Naive thymus-derived CD4-positive, alpha-beta T cell (primary cell): Measurements from ENCODE around the gene CRYBG2. TPM values are rescaled to one million over a fixed set of nuclear protein-coding genes. Genes with fewer than 3 reads are reported as not detected.
A peak's percentile ranks its signal among the peaks of the same experiment; 100 is the strongest.
"Not testable (repeated sequence)": the region's sequence is repeated elsewhere in the genome, so short reads cannot be mapped to it uniquely, and the experiment has no call there.

Experiments used
- ATAC-seq: fragments of 150-1000 bp; cut with Tn5 transposase; 2 replicates; pipeline ENCODE4 v1.10.0; 2021; ENCODE audit warnings: mild to moderate bottlenecking, moderate library complexity
- CTCF ChIA-PET: fragments of 350-600 bp; sonication (Branson Sonifier 250); formaldehyde crosslinking; loops from one replicate; lab custom pipeline; 2021; ENCODE audit warnings: antibody characterized with exemption; lab: Charles Lee
- POLR2A ChIA-PET: fragments of 350-600 bp; sonication (Branson Sonifier 250); formaldehyde crosslinking; loops from one replicate; lab custom pipeline; 2021; ENCODE audit warnings: antibody characterized with exemption, inconsistent platforms; lab: Charles Lee
- DNase-seq, 9 donors: peaks; one replicate each; pipeline versions ENCODE4 v3.0.0 to v3.0.0-alpha.2; 2020 to 2022; ENCODE audit warnings: mixed read lengths in 1 of 9
- H3K27ac ChIP-seq: one replicate; pipeline ENCODE4 v1.7.0; 2013; ENCODE audit warnings: mild to moderate bottlenecking, low read depth, low read length, moderate library complexity
- H3K27me3 ChIP-seq, 2 donors: one replicate each; pipeline ENCODE4 v1.7.0; 2013; ENCODE audit warnings: low read length in 2 of 2, mild to moderate bottlenecking in 2 of 2, moderate library complexity in 2 of 2; ENCODE audit not compliant: control insufficient read depth in 2 of 2, insufficient read depth in 2 of 2
- H3K36me3 ChIP-seq, 3 experiments: 1 replicate in 2 of 3; 2 replicates in 1 of 3; pipeline ENCODE4 v1.7.0; 2013; ENCODE audit warnings: low read length in 3 of 3, mild to moderate bottlenecking in 3 of 3, moderate library complexity in 1 of 3; ENCODE audit not compliant: insufficient read depth in 3 of 3, control insufficient read depth in 2 of 3
- H3K4me1 ChIP-seq, 2 donors: one replicate each; pipeline ENCODE4 v1.7.0; 2013; ENCODE audit warnings: low read length in 2 of 2, mild to moderate bottlenecking in 2 of 2, moderate library complexity in 1 of 2; ENCODE audit not compliant: control insufficient read depth in 2 of 2, insufficient read depth in 2 of 2
- H3K4me3 ChIP-seq: 2 replicates; pipeline ENCODE4 v1.7.0; 2013; ENCODE audit warnings: mild to moderate bottlenecking, low read length
- H3K9me3 ChIP-seq, 3 experiments: 1 replicate in 2 of 3; 2 replicates in 1 of 3; pipeline ENCODE4 v1.7.0; 2013; ENCODE audit warnings: low read length in 3 of 3; ENCODE audit not compliant: control insufficient read depth in 2 of 3
- H3K27ac Mint-ChIP-seq, 9 donors: one replicate each; pipeline ENCODE4 v1.8.0; 2020 to 2022; ENCODE audit warnings: mixed read lengths in 9 of 9, mild to moderate bottlenecking in 8 of 9, moderate library complexity in 5 of 9, inconsistent platforms in 2 of 9
- H3K27me3 Mint-ChIP-seq, 5 donors: one replicate each; pipeline ENCODE4 v1.8.0; 2021 to 2022; ENCODE audit warnings: mixed read lengths in 5 of 5, mild to moderate bottlenecking in 1 of 5
- H3K36me3 Mint-ChIP-seq, 5 donors: one replicate each; pipeline ENCODE4 v1.8.0; 2020 to 2022; ENCODE audit warnings: mixed read lengths in 5 of 5, mild to moderate bottlenecking in 3 of 5, inconsistent platforms in 1 of 5
- H3K4me1 Mint-ChIP-seq, 7 donors: one replicate each; pipeline ENCODE4 v1.8.0; 2020 to 2022; ENCODE audit warnings: mixed read lengths in 7 of 7, mild to moderate bottlenecking in 3 of 7, inconsistent platforms in 1 of 7
- H3K4me3 Mint-ChIP-seq, 10 donors: one replicate each; pipeline ENCODE4 v1.8.0; 2020 to 2022; ENCODE audit warnings: mild to moderate bottlenecking in 10 of 10, mixed read lengths in 10 of 10, moderate library complexity in 6 of 10, inconsistent platforms in 2 of 10
- H3K9me3 Mint-ChIP-seq, 11 donors: one replicate each; pipeline ENCODE4 v1.8.0; 2020 to 2022; ENCODE audit warnings: mixed read lengths in 11 of 11, mild to moderate bottlenecking in 4 of 11, inconsistent platforms in 1 of 11, moderate library complexity in 1 of 11
- intact Hi-C, 2 donors: fragments of 100-400 bp; cut with micrococcal nuclease; formaldehyde crosslinking; loops; one replicate each; pipeline ENCODE4 v1.15.1; 2023
- polyA plus RNA-seq, 2 donors: library from polyadenylated mRNA; unstranded; fragments of 300-500 nt; fragmentation: Illumina TruSeq; gene quantifications; one replicate each; pipeline ENCODE4 v1.2.3, GENCODE V29; 2021
- total RNA-seq, 6 experiments: library from RNA in 5 of 6; stranded (reverse) in 5 of 6; gene quantifications; 1 replicate in 5 of 6; 2 replicates in 1 of 6; pipeline ENCODE4 v1.2.3 and lab custom pipeline; 2021 to 2026

Gene CRYBG2
- total and polyA plus RNA-seq, 7 experiments from 2014 or later, result 0.59 to 1.5 (median 1.1) TPM; not detected in 2

DNA sequence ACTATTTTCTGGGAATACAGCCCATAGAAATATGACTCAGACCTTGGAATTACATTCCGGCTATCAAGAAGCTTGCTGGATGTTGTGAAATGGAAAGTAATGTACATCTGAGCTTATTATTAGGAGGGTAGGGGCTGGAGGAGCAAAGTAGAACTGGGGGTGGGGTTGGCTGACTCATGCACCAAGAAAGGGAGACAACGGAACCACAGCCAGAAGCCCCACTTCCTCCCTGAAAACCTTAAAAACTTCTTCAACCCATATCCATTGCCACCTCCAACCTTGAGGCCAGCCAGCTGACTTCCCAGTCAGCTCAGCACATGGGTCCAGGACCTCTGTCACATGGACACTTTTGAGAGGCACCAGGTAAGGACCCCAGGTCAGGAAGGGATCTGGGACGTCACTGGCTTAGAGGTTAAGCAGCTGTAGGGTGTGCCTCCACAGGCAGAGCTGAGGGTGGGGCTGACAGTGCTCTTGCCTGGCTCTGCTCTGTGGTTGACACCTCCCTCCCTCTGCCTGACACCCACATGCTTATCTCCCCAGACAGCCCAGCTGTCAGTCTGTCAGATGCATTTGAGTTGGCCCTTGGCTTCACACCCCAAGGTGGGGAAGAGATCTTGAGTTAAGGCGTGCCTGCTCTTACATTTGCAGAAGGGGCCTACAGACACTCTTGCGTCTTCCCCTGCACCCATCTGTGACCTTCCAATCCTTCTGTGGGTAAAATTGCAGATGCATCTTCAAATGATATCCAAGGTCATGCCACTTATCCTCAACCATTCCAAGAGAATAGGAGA, 24.4 kb upstream of the CRYBG2 start:
- Histone ChIP-seq H3K4me3 (peak overlapping the region; percentile 35), H3K36me3 (no peaks in the 10 kb centered on the region), H3K27me3 (no peaks in the 10 kb centered on the region), H3K9me3 (no peaks in the 10 kb centered on the region), H3K4me1 (peaks cover 57 to 64% of the 10 kb centered on the region in 2 donors), H3K27ac (peak overlapping the region; percentile 56)
- peak; percentile 47 to 77 (median 70) for DNase-seq
- intact Hi-C loops, result loop anchor here (1.0 to 5.0 kb wide), 12 partner anchors 13 to 266 kb away; partner anchors contain the start of genes CD52 (in 1 of the 2), CEP85 (in 1 of the 2), DHDDS (in 1 of the 2) and HMGN2 (in 1 of the 2)
- H3K36me3 Mint-ChIP-seq, result peaks cover 0 to 14% (median 0%) of the 10 kb centered on the region in 5 donors
- peaks cover 0 to 2% (median 0%) of the 10 kb centered on the region in 11 donors for H3K9me3 Mint-ChIP-seq
- CTCF ChIA-PET, result interaction anchor here (0.6 to 2.6 kb wide), 20 partner anchors 8 to 104 kb away, joined by 3 to 25 read pairs (median 5); partner anchors contain the start of genes CD52 and SH3BGRL3
- no peaks in the 10 kb centered on the region for H3K27me3 Mint-ChIP-seq
- H3K4me3 Mint-ChIP-seq, result peak overlapping the region; percentile 64 to 85 (median 74)
- POLR2A ChIA-PET, result interaction anchor here (0.7 to 3.3 kb wide), 20 partner anchors 8 to 1731 kb away, joined by 3 to 24 read pairs (median 6); partner anchors contain the start of genes CD52 and SH3BGRL3
- peaks cover 57 to 74% (median 70%) of the 10 kb centered on the region in 7 donors for H3K4me1 Mint-ChIP-seq
- ATAC-seq, result peak; percentile 98
- peak overlapping the region; percentile 48 to 93 (median 92) for H3K27ac Mint-ChIP-seq

DNA sequence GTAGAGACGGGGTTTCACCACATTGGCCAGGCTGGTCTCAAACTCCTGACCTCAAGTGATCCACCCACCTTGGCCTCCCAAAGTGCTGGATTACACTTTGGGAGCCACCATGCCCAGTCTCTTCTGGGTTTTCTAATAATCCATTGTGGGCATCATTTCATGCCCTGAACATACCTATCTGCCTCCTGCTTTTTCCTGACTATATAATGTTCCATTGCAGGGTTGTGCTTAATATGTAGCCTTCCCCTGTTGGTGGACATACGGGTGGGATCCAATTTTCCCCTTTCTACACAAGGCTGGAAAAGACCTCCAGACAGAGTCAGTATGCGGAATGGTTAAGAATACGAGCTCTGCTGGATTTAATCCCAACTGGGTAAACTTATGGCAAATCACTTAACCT, 22.1 kb upstream of the CRYBG2 start:
- Mint-ChIP-seq H3K9me3 (peaks cover 0 to 4% (median 0%) of the 10 kb centered on the region in 11 donors), H3K4me3 (peak overlapping the region in 4 of 10 donors; percentile 43 to 75 (median 54))

DNA sequence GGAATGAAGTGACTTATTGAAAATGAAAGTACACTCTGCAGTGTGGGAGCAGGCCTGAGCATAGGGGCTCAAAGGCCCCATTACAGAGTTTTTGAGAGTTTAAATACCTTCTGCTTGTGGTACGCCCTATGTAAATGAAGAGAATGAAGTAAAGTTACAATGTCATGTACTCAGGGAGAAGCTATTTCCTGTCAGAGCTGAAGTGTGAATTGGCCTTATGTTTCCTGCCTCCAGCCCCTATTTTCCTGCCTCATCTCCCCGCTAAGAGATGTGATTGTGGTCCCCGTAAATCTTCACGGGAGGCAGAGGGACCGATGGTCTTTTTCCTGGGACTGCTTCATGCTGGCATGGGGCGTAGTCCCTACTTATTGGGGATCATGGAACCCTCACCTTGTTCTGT, 21.2 kb upstream of the CRYBG2 start:
- intact Hi-C loops, result loop anchor here (5.0 kb wide), 5 partner anchors 38 to 263 kb away; partner anchors contain the start of genes CD52 (in 1 of the 2), HMGN2 (in 1 of the 2) and PDIK1L (in 1 of the 2)
- no peak for ATAC-seq
- peaks cover 89 to 90% of the 10 kb centered on the region in 2 donors for H3K4me1 ChIP-seq
- POLR2A ChIA-PET, result interaction anchor here (0.5 to 4.2 kb wide), 9 partner anchors 10 to 249 kb away, joined by 3 to 25 read pairs (median 4); partner anchors contain the start of gene SH3BGRL3
- CTCF ChIA-PET, result interaction anchor here (0.7 to 2.6 kb wide), 8 partner anchors 11 to 53 kb away, joined by 4 to 14 read pairs (median 7); no protein-coding TSS in a partner anchor
- Mint-ChIP-seq H3K4me1 (peaks cover 81 to 96% (median 90%) of the 10 kb centered on the region in 7 donors), H3K27me3 (no peaks in the 10 kb centered on the region), H3K27ac (peak overlapping the region; percentile 37 to 93 (median 84)), H3K9me3 (peaks cover 0 to 8% (median 1%) of the 10 kb centered on the region in 11 donors), H3K4me3 (peak overlapping the region; percentile 1 to 80 (median 64)), H3K36me3 (peaks cover 0 to 22% (median 0%) of the 10 kb centered on the region in 5 donors)
- peak overlapping the region; percentile 13 for H3K4me3 ChIP-seq
- H3K27ac ChIP-seq, result peak overlapping the region; percentile 14
- no peaks in the 10 kb centered on the region for H3K36me3 ChIP-seq
- DNase-seq, result no peak
- H3K9me3 ChIP-seq, result no peaks in the 10 kb centered on the region
- H3K27me3 ChIP-seq, result no peaks in the 10 kb centered on the region

More for the DNA sequence above, 22.1 kb upstream of the CRYBG2 start:
- Mint-ChIP-seq H3K27me3 (no peaks in the 10 kb centered on the region), H3K4me1 (peaks cover 72 to 93% (median 87%) of the 10 kb centered on the region in 7 donors), H3K36me3 (peaks cover 0 to 19% (median 0%) of the 10 kb centered on the region in 5 donors), H3K27ac (peak overlapping the region in 3 of 9 donors; percentile 74 to 93 (median 89))
- intact Hi-C loops, result loop anchor here (5.0 kb wide), 5 partner anchors 39 to 264 kb away; partner anchors contain the start of genes CD52 (in 1 of the 2), HMGN2 (in 1 of the 2) and PDIK1L (in 1 of the 2)
- Histone ChIP-seq H3K27me3 (no peaks in the 10 kb centered on the region), H3K9me3 (no peaks in the 10 kb centered on the region), H3K36me3 (no peaks in the 10 kb centered on the region), H3K4me3 (no peak overlapping the region), H3K4me1 (peaks cover 80 to 83% of the 10 kb centered on the region in 2 donors), H3K27ac (no peak overlapping the region)
- no peak for ATAC-seq
- ChIA-PET CTCF (interaction anchor here (0.6 to 2.6 kb wide), 4 partner anchors 12 to 499 kb away, joined by 3 to 25 read pairs (median 10); no protein-coding TSS in a partner anchor), POLR2A (interaction anchor here (1.1 kb wide), 1 partner anchor 95 kb away, joined by 4 read pairs; no protein-coding TSS in a partner anchor)
- no peak for DNase-seq

DNA sequence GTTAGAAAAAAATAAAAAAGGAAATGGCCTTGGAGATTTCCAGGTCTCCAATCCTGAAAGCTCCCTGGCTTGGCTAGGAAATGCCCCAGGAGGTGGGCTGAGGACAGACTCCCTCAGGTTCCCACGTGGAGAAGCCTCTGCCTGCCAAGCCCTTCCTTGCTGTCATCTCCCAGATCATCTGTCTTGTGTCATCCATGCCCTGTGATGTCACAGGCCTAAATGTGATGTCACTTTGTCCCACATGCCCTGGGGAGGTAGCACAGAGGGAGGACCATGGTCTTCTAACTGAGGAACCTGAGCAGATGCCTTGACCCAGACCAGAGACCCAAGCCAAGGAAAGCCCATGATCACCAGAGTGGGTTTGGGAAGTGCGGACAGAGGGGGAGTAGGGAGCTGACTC, 20.4 kb upstream of the CRYBG2 start:
- peak overlapping the region in 7 of 9 donors; percentile 68 to 93 (median 86) for H3K27ac Mint-ChIP-seq
- H3K27me3 ChIP-seq, H3K36me3 ChIP-seq, intact Hi-C loops, H3K9me3 Mint-ChIP-seq, H3K4me3 ChIP-seq, ATAC-seq, DNase-seq, H3K27me3 Mint-ChIP-seq, H3K9me3 ChIP-seq: not testable (repeated sequence)
- peaks cover 0 to 23% (median 0%) of the 10 kb centered on the region in 5 donors for H3K36me3 Mint-ChIP-seq
- peak overlapping the region; percentile 39 for H3K27ac ChIP-seq
- peaks cover 81 to 97% (median 89%) of the 10 kb centered on the region in 7 donors for H3K4me1 Mint-ChIP-seq
- ChIA-PET CTCF (interaction anchor here (0.7 to 2.6 kb wide), 9 partner anchors 10 to 111 kb away, joined by 3 to 21 read pairs (median 9); no protein-coding TSS in a partner anchor), POLR2A (interaction anchor here (0.7 to 4.2 kb wide), 10 partner anchors 11 to 249 kb away, joined by 3 to 25 read pairs (median 4); partner anchors contain the start of gene SH3BGRL3)
- peak overlapping the region in 9 of 10 donors; percentile 14 to 80 (median 62) for H3K4me3 Mint-ChIP-seq
- peaks cover 88% of the 10 kb centered on the region in 2 donors for H3K4me1 ChIP-seq

DNA sequence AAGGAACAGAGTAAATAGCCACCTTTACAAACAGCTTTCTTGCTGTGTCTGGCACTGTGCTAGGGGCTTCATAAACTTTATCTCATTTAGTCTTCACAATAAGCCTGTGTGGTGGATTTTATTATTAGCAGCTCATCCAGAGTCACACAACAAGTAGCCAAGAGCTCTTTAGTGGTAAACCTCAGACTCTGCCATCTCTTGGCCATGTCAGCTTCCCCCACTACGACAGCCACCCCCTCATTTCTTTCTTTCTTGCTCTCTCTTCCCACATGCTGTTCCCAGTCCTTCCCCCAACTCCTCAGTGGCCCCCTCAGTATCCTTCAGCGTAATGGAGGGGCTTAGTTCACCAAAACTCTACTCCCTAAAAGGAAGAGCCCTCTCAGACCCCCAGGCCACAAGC, 19.9 kb upstream of the CRYBG2 start:
- intact Hi-C loops, result no loop called here
- POLR2A ChIA-PET, result interaction anchor here (0.9 to 4.2 kb wide), 7 partner anchors 11 to 94 kb away, joined by 3 to 25 read pairs (median 7); partner anchors contain the start of genes CD52 and SH3BGRL3
- Mint-ChIP-seq H3K4me1 (peaks cover 77 to 92% (median 86%) of the 10 kb centered on the region in 7 donors), H3K36me3 (peaks cover 0 to 21% (median 0%) of the 10 kb centered on the region in 5 donors), H3K27ac (peak overlapping the region in 8 of 9 donors; percentile 49 to 93 (median 79)), H3K9me3 (peaks cover 0 to 10% (median 1%) of the 10 kb centered on the region in 11 donors), H3K4me3 (peak overlapping the region in 9 of 10 donors; percentile 14 to 80 (median 62)), H3K27me3 (no peaks in the 10 kb centered on the region)
- ATAC-seq (no peak), DNase-seq (no peak)
- CTCF ChIA-PET, result interaction anchor here (0.6 to 2.5 kb wide), 11 partner anchors 10 to 1543 kb away, joined by 3 to 21 read pairs (median 5); no protein-coding TSS in a partner anchor
- Histone ChIP-seq H3K36me3 (no peaks in the 10 kb centered on the region), H3K4me1 (peaks cover 82 to 83% of the 10 kb centered on the region in 2 donors), H3K9me3 (no peaks in the 10 kb centered on the region), H3K27me3 (no peaks in the 10 kb centered on the region), H3K4me3 (no peak overlapping the region), H3K27ac (no peak overlapping the region)
